H1 (cell line): ENCODE data around the gene WDR76. TPM values are rescaled to one million over a fixed set of nuclear protein-coding genes. Genes with fewer than 3 reads are reported as not detected.

ENCODE experiments used
- CTCF ChIA-PET: fragments of 300-600 bp; sonication (Branson Sonifier 250); formaldehyde crosslinking; loops from one replicate; lab custom pipeline; 2021; ENCODE audit not compliant: partially characterized antibody; lab: Charles Lee
- POLR2A ChIA-PET: fragments of 300-600 bp; sonication (Branson Sonifier 250); formaldehyde crosslinking; loops from one replicate; lab custom pipeline; 2021; ENCODE audit warnings: inconsistent platforms; ENCODE audit not compliant: partially characterized antibody; lab: Charles Lee
- DNase-seq, 2 experiments: peaks; one replicate each; pipeline versions ENCODE4 v3.0.0 to v3.0.0-alpha.2; 2010 to 2022; ENCODE audit warnings: low spot score in 2 of 2, low read depth in 1 of 2, mixed read lengths in 1 of 2
- FAIRE-seq: peaks from 2 replicates; lab custom pipeline; 2011; peaks lifted over from hg19 to GRCh38; lab: Jason Lieb, UNC
- H2AFZ ChIP-seq: 2 replicates; pipeline ENCODE4 v1.8.1; 2012; ENCODE audit warnings: low read length, inconsistent platforms
- H2AK5ac ChIP-seq: 2 replicates; pipeline ENCODE4 v1.6.1; 2013; ENCODE audit warnings: low read depth, low read length
- H2BK120ac ChIP-seq: replicated peaks from 2 replicates; pipeline ENCODE3; 2013; ENCODE audit warnings: low read depth, low read length, inconsistent platforms
- H2BK12ac ChIP-seq: 2 replicates; pipeline ENCODE4 v1.6.1; 2013; ENCODE audit warnings: low read depth, low read length
- H2BK15ac ChIP-seq: 2 replicates; pipeline ENCODE4 v1.6.1; 2013; ENCODE audit warnings: low read length
- H2BK20ac ChIP-seq: 2 replicates; pipeline ENCODE4 v1.6.1; 2013; ENCODE audit warnings: low read length
- H2BK5ac ChIP-seq: 2 replicates; pipeline ENCODE4 v1.6.1; 2013; ENCODE audit warnings: low read depth, low read length
- H3K14ac ChIP-seq: 2 replicates; pipeline ENCODE4 v1.6.1; 2013; ENCODE audit warnings: inconsistent platforms; ENCODE audit not compliant: insufficient read length
- H3K18ac ChIP-seq: 2 replicates; pipeline ENCODE4 v1.6.1; 2013; ENCODE audit warnings: low read length; ENCODE audit errors: extremely low read depth
- H3K23ac ChIP-seq: 2 replicates; pipeline ENCODE4 v1.6.1; 2013; ENCODE audit warnings: inconsistent platforms; ENCODE audit not compliant: insufficient read length
- H3K23me2 ChIP-seq: 2 replicates; pipeline ENCODE4 v1.6.1; 2013; ENCODE audit warnings: low read depth, low read length
- H3K27ac ChIP-seq: 2 replicates; pipeline ENCODE4 v1.6.1; 2011; ENCODE audit warnings: low read depth, low read length, inconsistent platforms
- H3K27me3 ChIP-seq, 4 experiments: replicated peaks in 1 of 4; 1 replicate in 1 of 4; 2 replicates in 3 of 4; pipeline versions ENCODE4 v1.6.1 to v1.8.1; 2011 to 2013; ENCODE audit warnings: low read length in 3 of 4, mild to moderate bottlenecking in 3 of 4, inconsistent platforms in 2 of 4, mixed read lengths in 2 of 4, moderate library complexity in 1 of 4; ENCODE audit not compliant: control insufficient read depth in 3 of 4, insufficient read depth in 3 of 4; ENCODE audit errors: extremely low read depth in 1 of 4
- H3K36me3 ChIP-seq, 4 experiments: 2 replicates each; pipeline versions ENCODE4 v1.6.1 to v1.8.1; 2011 to 2013; ENCODE audit warnings: mild to moderate bottlenecking in 4 of 4, low read length in 3 of 4, moderate library complexity in 2 of 4, control low read depth in 1 of 4, inconsistent platforms in 1 of 4; ENCODE audit not compliant: insufficient read depth in 4 of 4, control insufficient read depth in 2 of 4
- H3K4ac ChIP-seq: replicated peaks from 2 replicates; pipeline ENCODE3; 2013; ENCODE audit warnings: low read length, low read depth, mixed read lengths, inconsistent platforms; ENCODE audit not compliant: insufficient read length
- H3K4me1 ChIP-seq, 4 experiments: replicated peaks in 1 of 4; 1 replicate in 1 of 4; 2 replicates in 3 of 4; pipeline versions ENCODE4 v1.6.1 to v1.8.1; 2011 to 2013; ENCODE audit warnings: low read length in 3 of 4, inconsistent platforms in 2 of 4, mixed read lengths in 1 of 4; ENCODE audit not compliant: insufficient read depth in 4 of 4, control insufficient read depth in 3 of 4
- H3K4me2 ChIP-seq, 2 experiments: 2 replicates each; pipeline versions ENCODE4 v1.6.1 to v1.8.1; 2011 to 2013; ENCODE audit warnings: low read depth in 2 of 2, low read length in 2 of 2, control low read depth in 1 of 2, inconsistent platforms in 1 of 2, mild to moderate bottlenecking in 1 of 2; ENCODE audit not compliant: insufficient read depth in 1 of 2
- H3K4me3 ChIP-seq, 4 experiments: fragments of 200-600, 300-600 bp in 1 of 4; sonication (generic), shearing (Covaris generic), sonication (Bioruptor Twin) in 1 of 4; 2 replicates each; pipeline versions ENCODE4 v1.5.1 to v1.8.1; 2011 to 2016; ENCODE audit warnings: low read length in 4 of 4, low read depth in 3 of 4, control low read depth in 2 of 4, inconsistent platforms in 2 of 4, mild to moderate bottlenecking in 2 of 4, mixed read lengths in 1 of 4, moderate library complexity in 1 of 4; ENCODE audit not compliant: insufficient read depth in 2 of 4; ENCODE audit errors: extremely low read depth in 1 of 4
- H3K56ac ChIP-seq: replicated peaks from 2 replicates; pipeline ENCODE3; 2013; ENCODE audit warnings: low read depth, mild to moderate bottlenecking, mixed read lengths, low read length, inconsistent platforms; ENCODE audit not compliant: insufficient read length
- H3K79me1 ChIP-seq: 2 replicates; pipeline ENCODE4 v1.6.1; 2013; ENCODE audit warnings: low read depth, low read length, control low read depth
- H3K79me2 ChIP-seq, 2 experiments: 2 replicates each; pipeline versions ENCODE4 v1.6.1 to v1.8.1; 2012 to 2013; ENCODE audit warnings: low read length in 2 of 2, mild to moderate bottlenecking in 2 of 2, inconsistent platforms in 1 of 2; ENCODE audit not compliant: insufficient read depth in 2 of 2, control insufficient read depth in 1 of 2
- H3K9ac ChIP-seq, 4 experiments: replicated peaks in 1 of 4; 1 replicate in 1 of 4; 2 replicates in 3 of 4; pipeline versions ENCODE4 v1.6.1 to v1.8.1; 2011 to 2013; ENCODE audit warnings: low read depth in 3 of 4, low read length in 3 of 4, control low read depth in 2 of 4, mild to moderate bottlenecking in 2 of 4, moderate library complexity in 2 of 4, inconsistent platforms in 1 of 4; ENCODE audit errors: extremely low read depth in 1 of 4
- H3K9me3 ChIP-seq, 2 experiments: 2 replicates each; pipeline versions ENCODE4 v1.6.1 to v1.8.1; 2012 to 2013; ENCODE audit warnings: mild to moderate bottlenecking in 2 of 2, moderate library complexity in 2 of 2, control low read depth in 1 of 2, inconsistent platforms in 1 of 2, low read depth in 1 of 2, low read length in 1 of 2, mixed read lengths in 1 of 2; ENCODE audit not compliant: insufficient read depth in 2 of 2
- H4K20me1 ChIP-seq, 2 experiments: replicated peaks in 1 of 2; 2 replicates each; pipeline versions ENCODE3 to v1.8.1; 2011 to 2013; ENCODE audit warnings: inconsistent platforms in 2 of 2, low read length in 2 of 2, mild to moderate bottlenecking in 1 of 2; ENCODE audit not compliant: insufficient read depth in 2 of 2, control insufficient read depth in 1 of 2
- H4K5ac ChIP-seq: 2 replicates; pipeline ENCODE4 v1.6.1; 2013; ENCODE audit warnings: low read length, low read depth, mixed read lengths, inconsistent platforms; ENCODE audit not compliant: insufficient read length
- H4K8ac ChIP-seq: 2 replicates; pipeline ENCODE4 v1.8.0; 2013; ENCODE audit warnings: mild to moderate bottlenecking, moderate library complexity, low read length, inconsistent platforms; ENCODE audit not compliant: insufficient read depth; ENCODE audit errors: extremely low read depth
- H4K91ac ChIP-seq: replicated peaks from 2 replicates; pipeline ENCODE3; 2013; ENCODE audit warnings: low read length, mixed read lengths, inconsistent platforms; ENCODE audit not compliant: insufficient read length
- CEBPB ChIP-seq: IDR thresholded peaks from 2 replicates; pipeline ENCODE4 v1.6.1; 2012; ENCODE audit warnings: low read depth, low read length
- CHD1 ChIP-seq: IDR thresholded peaks from 2 replicates; pipeline ENCODE4 v1.6.1; 2012; ENCODE audit warnings: low read depth, low read length, improper control_type of control experiment
- CREB1 ChIP-seq: IDR thresholded peaks from 2 replicates; pipeline ENCODE4 v1.6.1; 2012; ENCODE audit warnings: inconsistent platforms
- CTBP2 ChIP-seq: IDR thresholded peaks from 2 replicates; pipeline ENCODE4 v1.7.0; 2011; ENCODE audit warnings: borderline replicate concordance, mild to moderate bottlenecking, moderate library complexity, mixed read lengths, low read length; ENCODE audit not compliant: insufficient read depth, insufficient read length
- E2F6 ChIP-seq: IDR thresholded peaks from 2 replicates; pipeline ENCODE4 v1.6.1; 2012; ENCODE audit warnings: inconsistent platforms
- HDAC2 ChIP-seq, 2 experiments: fragments of 300-600 bp in 1 of 2; sonication (generic) in 1 of 2; IDR thresholded peaks; 2 replicates each; pipeline ENCODE4 v1.6.1; 2011 to 2012; ENCODE audit warnings: low read depth in 2 of 2, low read length in 2 of 2, mild to moderate bottlenecking in 2 of 2, moderate library complexity in 2 of 2, borderline replicate concordance in 1 of 2, inconsistent platforms in 1 of 2
- HDAC6 ChIP-seq: IDR thresholded peaks from one replicate; pipeline ENCODE4 v1.7.1; 2012; ENCODE audit warnings: low read depth, mild to moderate bottlenecking, inconsistent platforms, low read length, moderate library complexity
- POLR2A ChIP-seq, 2 experiments: IDR thresholded peaks; 1 replicate in 1 of 2; 2 replicates in 1 of 2; pipeline ENCODE4 v1.6.1; 2011; ENCODE audit warnings: low read depth in 2 of 2, low read length in 2 of 2, mild to moderate bottlenecking in 2 of 2; ENCODE audit errors: control extremely low read depth in 1 of 2
- POU5F1 ChIP-seq: IDR thresholded peaks from 2 replicates; pipeline ENCODE4 v1.6.1; 2011; ENCODE audit warnings: low read depth, mild to moderate bottlenecking, low read length, moderate library complexity
- RAD21 ChIP-seq, 2 experiments: IDR thresholded peaks in 1 of 2; conservative IDR thresholded peaks in 1 of 2; 2 replicates each; pipeline ENCODE4 v1.6.1; 2011; ENCODE audit warnings: low read depth in 2 of 2, low read length in 2 of 2, improper control_type of control experiment in 1 of 2, inconsistent platforms in 1 of 2, mild to moderate bottlenecking in 1 of 2, moderate library complexity in 1 of 2
- RXRA ChIP-seq: IDR thresholded peaks from 2 replicates; pipeline ENCODE4 v1.6.1; 2011; ENCODE audit warnings: low read depth, mild to moderate bottlenecking, low read length, moderate library complexity; ENCODE audit not compliant: insufficient read depth
- SAP30 ChIP-seq: fragments of 300-600 bp; sonication (generic); IDR thresholded peaks from 2 replicates; pipeline ENCODE4 v1.7.1; 2012; ENCODE audit warnings: low read length, moderate library complexity, mild to moderate bottlenecking, inconsistent platforms; ENCODE audit not compliant: insufficient read depth, insufficient replicate concordance
- TBP ChIP-seq: IDR thresholded peaks from 2 replicates; pipeline ENCODE4 v1.6.1; 2011; ENCODE audit warnings: low read depth, low read length, improper control_type of control experiment
- TEAD4 ChIP-seq: IDR thresholded peaks from 2 replicates; pipeline ENCODE4 v1.6.1; 2012; ENCODE audit warnings: low read depth, low read length, inconsistent platforms, mixed read lengths
- WGBS, 2 experiments: shearing (Covaris generic) in 1 of 2; methylation state at CpG; one replicate each; pipeline versions ENCODE4 v1.1.6 to v1.1.7; 2013 to 2015; ENCODE audit warnings: low lambda C conversion rate in 2 of 2, mixed read lengths in 2 of 2, inconsistent platforms in 1 of 2, low coverage in 1 of 2, missing lambda C conversion rate in 1 of 2; ENCODE audit not compliant: insufficient replicate concordance in 2 of 2, insufficient coverage in 1 of 2, insufficient read length in 1 of 2; ENCODE audit errors: extremely low coverage in 1 of 2, missing lambda C conversion rate in 1 of 2; 5-methylcytosine and 5-hydroxymethylcytosine counted together
- polyA plus RNA-seq, 7 experiments: library from polyadenylated mRNA; depleted of rRNA in 3 of 7; stranded (reverse) in 5 of 7; unstranded in 2 of 7; fragments of >200 nt in 5 of 7; fragments of 200-250 nt in 2 of 7; gene quantifications; 1 replicate in 5 of 7; 2 replicates in 1 of 7; 4 replicates in 1 of 7; pipeline versions ENCODE4 v1.2.1 to v1.2.3, GENCODE V29; 2011 to 2013; ENCODE audit warnings: missing spikeins in 2 of 7, mixed read lengths in 2 of 7
- total RNA-seq: library from RNA; stranded (reverse); fragmentation: NEBNext Ultra II Directional; extraction: Animal tissue kit (Norgen Biotek cat#: 25700); gene quantifications from 2 replicates; pipeline ENCODE4 v1.2.1, GENCODE V29; 2021

Gene WDR76
- total and polyA plus RNA-seq, 2 of the 8 experiments (the other 6 are each of a cell fraction or from before 2014, with no cell fraction given): 4.1 to 18.9 TPM

- POLR2A ChIA-PET: interaction anchor here (0.5 kb wide), 1 partner anchor 140 kb away, joined by 3 read pairs; no protein-coding TSS in a partner anchor
- WGBS, 2 experiments: 93% methylated on average over 10 of the region's 10 CpGs; no CpG with 5 or more reads in 1 of the 2 experiments
These were observed 46.8 kb downstream of the WDR76 start for GRCh38 chr15:43873651-43874050.

More at GRCh38 chr15:43873651-43874050, 46.8 kb downstream of the WDR76 start:
- H2BK12ac ChIP-seq: no peak overlapping the region
- FAIRE-seq: no peak
- H3K79me2 ChIP-seq: no peaks in the 10 kb centered on the region
- no peak overlapping the region for H3K56ac ChIP-seq
- H3K27ac ChIP-seq: no peak overlapping the region
- no peak overlapping the region for H3K23ac ChIP-seq
- H3K9me3 ChIP-seq: no peaks in the 10 kb centered on the region
- DNase-seq: no peak
- H2BK15ac ChIP-seq: no peak overlapping the region
- H2BK120ac ChIP-seq: no peak overlapping the region
- no peak for TF ChIP-seq TBP
- no peak for TF ChIP-seq TEAD4
- TF ChIP-seq E2F6: no peak
- TF ChIP-seq SAP30: no peak
- TF ChIP-seq RAD21 (IDR thresholded peaks at IDR 0.05 in 1 of 2, conservative IDR thresholded peaks at IDR 0.05 in 1 of 2; ENCODE audit: low read depth in 2 of 2, low read length in 2 of 2): no peak
- TF ChIP-seq POU5F1: no peak
- no peak for TF ChIP-seq CHD1
- TF ChIP-seq POLR2A (IDR thresholded peaks at IDR 0.05; ENCODE audit: control extremely low read depth in 1 of 2, low read depth in 2 of 2, low read length in 2 of 2): no peak
- no peak for TF ChIP-seq CEBPB
- TF ChIP-seq HDAC6: no peak
- no peak for TF ChIP-seq HDAC2 (IDR thresholded peaks at IDR 0.05; ENCODE audit: borderline replicate concordance in 1 of 2, low read depth in 2 of 2, low read length in 2 of 2)
- TF ChIP-seq CREB1: no peak
- TF ChIP-seq RXRA: no peak
- TF ChIP-seq CTBP2: no peak
- TF ChIP-seq, all 59 proteins: peak for 0
- Histone ChIP-seq H3K4ac (no peak overlapping the region), H3K36me3 (peaks cover 0 to 7% (median 0%) of the 10 kb centered on the region in 4 experiments; a peak in 6 of 8 replicates), H3K18ac (no peak overlapping the region), H3K23me2 (no peaks in the 10 kb centered on the region), H3K79me1 (no peaks in the 10 kb centered on the region), H2BK5ac (no peak overlapping the region), H2AK5ac (no peak overlapping the region), H3K4me3 (no peak overlapping the region), H4K8ac (no peak overlapping the region), H3K4me1 (no peaks in the 10 kb centered on the region), H4K5ac (no peak overlapping the region), H2AFZ (no peak overlapping the region), H4K91ac (no peak overlapping the region), H3K27me3 (no peaks in the 10 kb centered on the region), H4K20me1 (peaks cover 0 to 3% of the 10 kb centered on the region in 2 experiments), H3K14ac (no peak overlapping the region), H3K4me2 (no peak overlapping the region), H3K9ac (no peak overlapping the region), H2BK20ac (no peak overlapping the region)
- CTCF ChIA-PET: interaction anchor here (0.7 to 4.4 kb wide), 6 partner anchors 8 to 259 kb away, joined by 3 to 30 read pairs (median 4); no protein-coding TSS in a partner anchor
